NT2/D1 (cell line): ENCODE results near the gene CTBP1.

Source experiments
- DNase-seq: peaks from one replicate; pipeline ENCODE4 v3.0.0-alpha.2; 2011; ENCODE audit warnings: low read depth, low spot score
- H3K27me3 ChIP-seq: 2 replicates; pipeline ENCODE4 v1.6.0; 2011; ENCODE audit warnings: mild to moderate bottlenecking; ENCODE audit not compliant: insufficient read length, insufficient read depth
- H3K36me3 ChIP-seq: 2 replicates; pipeline ENCODE4 v1.6.1; 2011; ENCODE audit warnings: mild to moderate bottlenecking, low read length, mixed read lengths; ENCODE audit not compliant: insufficient read depth, insufficient read length
- H3K4me1 ChIP-seq: 2 replicates; pipeline ENCODE4 v1.5.1; 2011; ENCODE audit not compliant: insufficient read depth, insufficient read length
- H3K4me3 ChIP-seq: 2 replicates; pipeline ENCODE4 v1.5.1; 2011; ENCODE audit warnings: low read depth; ENCODE audit not compliant: insufficient read length
- H3K9ac ChIP-seq: 2 replicates; pipeline ENCODE4 v1.6.0; 2011; ENCODE audit warnings: low read depth; ENCODE audit not compliant: insufficient read length
- H3K9me3 ChIP-seq: 2 replicates; pipeline ENCODE4 v1.5.1; 2011; ENCODE audit warnings: mild to moderate bottlenecking, low read length; ENCODE audit not compliant: insufficient read depth
- SUZ12 ChIP-seq: IDR thresholded peaks from 2 replicates; pipeline ENCODE4 v1.6.1; 2011; ENCODE audit not compliant: insufficient read length, insufficient read depth; ENCODE audit errors: extremely low read depth
- YY1 ChIP-seq: IDR thresholded peaks from 2 replicates; pipeline ENCODE4 v1.6.1; 2011; ENCODE audit not compliant: insufficient read length, insufficient read depth
- ZNF274 ChIP-seq: IDR thresholded peaks from 2 replicates; pipeline ENCODE4 v1.6.1; 2011; ENCODE audit warnings: mild to moderate bottlenecking, low read depth, low read length

CTBP1 gene

GRCh38 chr4:1265351-1265750 lies 16.4 kb upstream of the CTBP1 start:
- no peaks in the 10 kb centered on the region for H3K4me1 ChIP-seq
- H3K9ac ChIP-seq: no peak overlapping the region
- TF ChIP-seq SUZ12 (no peak), ZNF274 (no peak), YY1 (no peak)
- peaks cover 33% of the 10 kb centered on the region for H3K9me3 ChIP-seq
- H3K27me3 ChIP-seq: no peaks in the 10 kb centered on the region
- H3K36me3 ChIP-seq: peaks cover 4% of the 10 kb centered on the region
- DNase-seq: no peak
- H3K4me3 ChIP-seq: no peak overlapping the region

DNA sequence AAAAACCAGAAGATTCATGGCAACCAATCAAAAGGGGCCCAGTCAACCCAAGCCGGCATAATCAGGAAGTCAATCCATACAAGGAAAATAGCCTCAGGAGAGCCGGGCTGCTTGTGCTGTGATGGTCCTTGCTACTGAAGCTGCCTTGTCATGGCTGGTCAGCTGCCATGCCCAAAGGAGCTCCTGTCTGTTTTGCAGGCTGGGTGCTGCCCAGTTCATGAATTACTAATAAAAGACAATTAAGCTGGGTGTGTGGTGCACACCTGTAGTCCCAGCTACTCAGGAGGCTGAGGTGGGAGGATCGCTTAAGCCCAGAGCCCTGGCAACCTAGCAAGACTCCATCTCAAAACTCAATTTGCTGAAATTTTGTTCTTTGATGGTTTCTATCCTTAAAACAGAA lies 16.0 kb upstream of the CTBP1 start:
- TF ChIP-seq YY1: no peak

GRCh38 chr4:1261107-1261928 lies 12.4 kb upstream of the CTBP1 start:
- Histone ChIP-seq H3K4me1 (no peaks in the 10 kb centered on the region), H3K9me3 (peaks cover 28% of the 10 kb centered on the region), H3K27me3 (no peaks in the 10 kb centered on the region), H3K36me3 (peaks cover 4% of the 10 kb centered on the region), H3K4me3 (no peak overlapping the region), H3K9ac (no peak overlapping the region)
- TF ChIP-seq YY1: no peak
- DNase-seq: no peak

More for the DNA sequence above, 16.0 kb upstream of the CTBP1 start:
- Histone ChIP-seq H3K4me3 (no peak overlapping the region), H3K9me3 (peaks cover 30% of the 10 kb centered on the region), H3K4me1 (no peaks in the 10 kb centered on the region), H3K36me3 (peaks cover 4% of the 10 kb centered on the region), H3K9ac (no peak overlapping the region), H3K27me3 (no peaks in the 10 kb centered on the region)
- no peak for DNase-seq

GRCh38 chr4:1260418-1261106 lies 11.6 kb upstream of the CTBP1 start:
- Histone ChIP-seq H3K36me3 (peaks cover 4% of the 10 kb centered on the region), H3K27me3 (no peaks in the 10 kb centered on the region), H3K9ac (no peak overlapping the region), H3K4me3 (no peak overlapping the region), H3K9me3 (peaks cover 35% of the 10 kb centered on the region), H3K4me1 (no peaks in the 10 kb centered on the region)
- DNase-seq: no peak
- TF ChIP-seq ZNF274 (no peak), SUZ12 (no peak), YY1 (no peak)

DNA sequence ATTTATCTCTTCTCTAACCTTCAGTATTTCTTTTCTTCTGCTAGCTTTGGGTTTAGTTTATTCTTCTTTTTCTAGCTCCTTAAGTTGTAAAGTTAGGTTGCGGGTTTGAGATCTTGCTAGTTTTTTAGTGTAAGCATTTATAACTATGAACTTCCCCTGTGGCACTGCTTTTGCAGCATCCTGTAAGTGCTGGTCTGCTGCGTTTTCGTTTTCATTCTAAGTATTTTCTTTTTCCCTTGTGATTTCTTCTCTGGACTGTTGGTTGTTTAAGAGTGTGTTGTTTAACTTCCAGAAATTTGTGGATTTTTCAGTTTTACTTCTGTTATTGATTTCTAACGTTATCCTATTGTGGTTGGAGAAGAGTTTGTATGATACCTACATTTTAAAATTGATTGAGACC lies 11.0 kb upstream of the CTBP1 start:
- no peak overlapping the region for H3K9ac ChIP-seq
- no peak for TF ChIP-seq SUZ12
- TF ChIP-seq YY1: no peak
- no peak for TF ChIP-seq ZNF274
- H3K4me3 ChIP-seq: no peak overlapping the region

DNA sequence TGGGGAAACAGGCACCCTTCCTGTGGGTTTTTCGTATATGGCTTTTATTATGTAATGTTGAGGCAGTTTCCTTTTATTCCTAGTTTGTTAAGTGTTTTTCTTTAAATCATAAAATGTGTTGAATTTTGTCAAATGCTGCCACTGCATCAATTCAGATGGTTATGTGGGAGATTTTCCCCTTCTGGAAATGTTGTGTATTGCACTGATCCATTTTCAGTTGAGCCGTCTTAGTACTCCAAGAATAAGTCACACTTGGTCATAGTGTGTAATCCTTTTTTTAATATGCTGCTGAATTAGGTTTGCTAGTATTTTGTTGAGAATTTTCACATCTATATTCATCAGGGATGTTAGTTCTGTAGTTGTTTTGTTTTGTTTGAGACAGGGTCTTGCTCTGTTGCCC lies 9.5 kb upstream of the CTBP1 start:
- H3K36me3 ChIP-seq: no peaks in the 10 kb centered on the region
- no peak for DNase-seq
- no peak for TF ChIP-seq ZNF274
- no peak for TF ChIP-seq SUZ12
- no peak for TF ChIP-seq YY1

More for the DNA sequence above, 11.0 kb upstream of the CTBP1 start:
- H3K27me3 ChIP-seq: no peaks in the 10 kb centered on the region
- peaks cover 4% of the 10 kb centered on the region for H3K36me3 ChIP-seq
- H3K9me3 ChIP-seq: peaks cover 39% of the 10 kb centered on the region
- no peaks in the 10 kb centered on the region for H3K4me1 ChIP-seq
- DNase-seq: no peak

GRCh38 chr4:1255699-1256098 lies 6.8 kb upstream of the CTBP1 start:
- no peak for DNase-seq
- Histone ChIP-seq H3K27me3 (no peaks in the 10 kb centered on the region), H3K9me3 (peaks cover 70% of the 10 kb centered on the region), H3K9ac (no peak overlapping the region), H3K4me1 (peaks cover under 1% of the 10 kb centered on the region), H3K4me3 (no peak overlapping the region), H3K36me3 (peaks cover 24% of the 10 kb centered on the region)
- no peak for TF ChIP-seq YY1

More for the DNA sequence above, 9.5 kb upstream of the CTBP1 start:
- H3K4me3 ChIP-seq: no peak overlapping the region
- no peaks in the 10 kb centered on the region for H3K4me1 ChIP-seq
- no peak overlapping the region for H3K9ac ChIP-seq
- peaks cover 49% of the 10 kb centered on the region for H3K9me3 ChIP-seq
- H3K27me3 ChIP-seq: no peaks in the 10 kb centered on the region
